Measurements from ENCODE around the gene ESYT1. TPM values are rescaled to one million over a fixed set of nuclear protein-coding genes. Genes with fewer than 3 reads are reported as not detected.
A peak's percentile ranks its signal among the peaks of the same experiment; 100 is the strongest.

ESYT1 gene, protein sequence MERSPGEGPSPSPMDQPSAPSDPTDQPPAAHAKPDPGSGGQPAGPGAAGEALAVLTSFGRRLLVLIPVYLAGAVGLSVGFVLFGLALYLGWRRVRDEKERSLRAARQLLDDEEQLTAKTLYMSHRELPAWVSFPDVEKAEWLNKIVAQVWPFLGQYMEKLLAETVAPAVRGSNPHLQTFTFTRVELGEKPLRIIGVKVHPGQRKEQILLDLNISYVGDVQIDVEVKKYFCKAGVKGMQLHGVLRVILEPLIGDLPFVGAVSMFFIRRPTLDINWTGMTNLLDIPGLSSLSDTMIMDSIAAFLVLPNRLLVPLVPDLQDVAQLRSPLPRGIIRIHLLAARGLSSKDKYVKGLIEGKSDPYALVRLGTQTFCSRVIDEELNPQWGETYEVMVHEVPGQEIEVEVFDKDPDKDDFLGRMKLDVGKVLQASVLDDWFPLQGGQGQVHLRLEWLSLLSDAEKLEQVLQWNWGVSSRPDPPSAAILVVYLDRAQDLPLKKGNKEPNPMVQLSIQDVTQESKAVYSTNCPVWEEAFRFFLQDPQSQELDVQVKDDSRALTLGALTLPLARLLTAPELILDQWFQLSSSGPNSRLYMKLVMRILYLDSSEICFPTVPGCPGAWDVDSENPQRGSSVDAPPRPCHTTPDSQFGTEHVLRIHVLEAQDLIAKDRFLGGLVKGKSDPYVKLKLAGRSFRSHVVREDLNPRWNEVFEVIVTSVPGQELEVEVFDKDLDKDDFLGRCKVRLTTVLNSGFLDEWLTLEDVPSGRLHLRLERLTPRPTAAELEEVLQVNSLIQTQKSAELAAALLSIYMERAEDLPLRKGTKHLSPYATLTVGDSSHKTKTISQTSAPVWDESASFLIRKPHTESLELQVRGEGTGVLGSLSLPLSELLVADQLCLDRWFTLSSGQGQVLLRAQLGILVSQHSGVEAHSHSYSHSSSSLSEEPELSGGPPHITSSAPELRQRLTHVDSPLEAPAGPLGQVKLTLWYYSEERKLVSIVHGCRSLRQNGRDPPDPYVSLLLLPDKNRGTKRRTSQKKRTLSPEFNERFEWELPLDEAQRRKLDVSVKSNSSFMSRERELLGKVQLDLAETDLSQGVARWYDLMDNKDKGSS
- total RNA-seq, result 100 to 1,000 TPM in 1 of 5 donors, 10 to 100 TPM in 4; 23.3 to 142 (median 63.7) TPM
- polyA plus RNA-seq, result 10 to 100 TPM in 2 of 3 donors, 1 to 10 TPM in 1; 8.6 to 32.8 (median 13.8) TPM
- long read RNA-seq, donor 1, transcript ESYT1-206 (2 exons, 716 nt), result major isoform, 7 of 7 reads
- long read RNA-seq, donor 1, partial matches to known transcripts, result 0 of 7 reads
- long read RNA-seq, donor 1, other reads (novel, unspliced or antisense), result 0 of 7 reads
- long read RNA-seq, donor 2, full-length matches to known transcripts, result 12 of 28 reads
- long read RNA-seq, donor 2, partial matches to known transcripts, result 16 of 28 reads
- long read RNA-seq, donor 2, other reads (novel, unspliced or antisense), result 0 of 28 reads
- long read RNA-seq, donor 3, full-length matches to known transcripts, result 3 of 3 reads
- long read RNA-seq, donor 3, partial matches to known transcripts, result 0 of 3 reads
- long read RNA-seq, donor 3, other reads (novel, unspliced or antisense), result 0 of 3 reads
- long read RNA-seq, donor 4, partial matches to known transcripts, result 0 of 1 reads
- long read RNA-seq, donor 4, other reads (novel, unspliced or antisense), result 0 of 1 reads
- long read RNA-seq, donor 5, full-length matches to known transcripts, result 2 of 2 reads
- long read RNA-seq, donor 5, partial matches to known transcripts, result 0 of 2 reads
- long read RNA-seq, donor 5, other reads (novel, unspliced or antisense), result 0 of 2 reads
- long read RNA-seq, donor 6, full-length matches to known transcripts, result 30 of 30 reads
- long read RNA-seq, donor 6, partial matches to known transcripts, result 0 of 30 reads
- long read RNA-seq, donor 6, other reads (novel, unspliced or antisense), result 0 of 30 reads
- long read RNA-seq, donor 7, full-length matches to known transcripts, result 5 of 5 reads
- long read RNA-seq, donor 7, partial matches to known transcripts, result 0 of 5 reads
- long read RNA-seq, donor 7, other reads (novel, unspliced or antisense), result 0 of 5 reads
- long read RNA-seq, donor 8, full-length matches to known transcripts, result 8 of 8 reads
- long read RNA-seq, donor 8, partial matches to known transcripts, result 0 of 8 reads
- long read RNA-seq, donor 8, other reads (novel, unspliced or antisense), result 0 of 8 reads
- long read RNA-seq, donor 9, full-length matches to known transcripts, result 6 of 37 reads
- long read RNA-seq, donor 9, partial matches to known transcripts, result 31 of 37 reads
- long read RNA-seq, donor 9, other reads (novel, unspliced or antisense), result 0 of 37 reads
- long read RNA-seq, donor 10, full-length matches to known transcripts, result 1 of 6 reads
- long read RNA-seq, donor 10, partial matches to known transcripts, result 5 of 6 reads
- long read RNA-seq, donor 10, other reads (novel, unspliced or antisense), result 0 of 6 reads

DNA sequence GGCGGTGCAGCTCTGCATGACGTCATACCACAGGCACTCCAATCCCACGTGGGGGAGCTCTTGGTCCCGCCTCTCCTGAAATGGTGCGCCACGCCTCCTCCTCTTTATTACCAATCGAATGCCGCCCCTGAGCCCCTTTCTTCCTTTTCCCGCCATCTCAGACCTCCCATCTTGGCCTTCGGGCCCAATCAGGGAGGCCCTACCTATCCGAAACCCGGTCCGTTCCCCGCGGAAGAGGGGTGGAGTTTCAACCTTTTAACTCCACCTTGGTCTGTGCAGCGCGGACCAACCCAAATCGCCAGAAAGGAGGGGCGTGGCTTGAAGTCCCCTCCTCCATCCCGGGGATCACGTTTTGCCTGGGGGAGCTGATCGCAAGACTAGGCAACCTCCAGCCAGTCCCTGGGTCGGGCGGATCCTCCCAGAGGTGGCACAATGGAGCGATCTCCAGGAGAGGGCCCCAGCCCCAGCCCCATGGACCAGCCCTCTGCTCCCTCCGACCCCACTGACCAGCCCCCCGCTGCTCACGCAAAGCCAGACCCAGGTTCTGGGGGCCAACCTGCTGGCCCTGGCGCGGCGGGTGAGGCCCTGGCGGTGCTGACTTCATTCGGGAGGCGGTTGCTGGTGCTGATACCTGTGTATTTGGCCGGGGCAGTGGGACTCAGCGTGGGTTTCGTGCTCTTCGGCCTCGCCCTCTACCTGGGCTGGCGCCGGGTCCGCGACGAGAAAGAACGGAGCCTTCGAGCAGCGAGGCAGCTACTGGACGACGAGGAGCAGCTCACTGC, at the start of gene ESYT1:
TSS of gene ESYT1 (plus strand) at position 380 of the 782 bp plus-strand sequence. CDS start at position 433, 53 bp downstream.
- peak; percentile 99 to 100 for DNase-seq
- Histone ChIP-seq H3K9me3 (no peaks in the 10 kb centered on the region), H3K36me3 (peaks cover 25 to 33% (median 29%) of the 10 kb centered on the region in 4 donors), H3K4me1 (peaks cover 28 to 62% (median 52%) of the 10 kb centered on the region in 4 donors), H3K4me3 (peak within 1 kb of the TSS; percentile 67 to 93 (median 77)), H3K27me3 (no peaks in the 10 kb centered on the region), H3K27ac (peak within 1 kb of the TSS; percentile 85 to 97 (median 93))
- TF ChIP-seq POLR2A (IDR thresholded peaks at IDR 0.05), result peak in 2 of 4 donors; percentile 49 to 81
- TF ChIP-seq POLR2AphosphoS5 (IDR thresholded peaks at IDR 0.05), result peak; percentile 96 to 98 (median 98)
- TF ChIP-seq, protein P1, sequence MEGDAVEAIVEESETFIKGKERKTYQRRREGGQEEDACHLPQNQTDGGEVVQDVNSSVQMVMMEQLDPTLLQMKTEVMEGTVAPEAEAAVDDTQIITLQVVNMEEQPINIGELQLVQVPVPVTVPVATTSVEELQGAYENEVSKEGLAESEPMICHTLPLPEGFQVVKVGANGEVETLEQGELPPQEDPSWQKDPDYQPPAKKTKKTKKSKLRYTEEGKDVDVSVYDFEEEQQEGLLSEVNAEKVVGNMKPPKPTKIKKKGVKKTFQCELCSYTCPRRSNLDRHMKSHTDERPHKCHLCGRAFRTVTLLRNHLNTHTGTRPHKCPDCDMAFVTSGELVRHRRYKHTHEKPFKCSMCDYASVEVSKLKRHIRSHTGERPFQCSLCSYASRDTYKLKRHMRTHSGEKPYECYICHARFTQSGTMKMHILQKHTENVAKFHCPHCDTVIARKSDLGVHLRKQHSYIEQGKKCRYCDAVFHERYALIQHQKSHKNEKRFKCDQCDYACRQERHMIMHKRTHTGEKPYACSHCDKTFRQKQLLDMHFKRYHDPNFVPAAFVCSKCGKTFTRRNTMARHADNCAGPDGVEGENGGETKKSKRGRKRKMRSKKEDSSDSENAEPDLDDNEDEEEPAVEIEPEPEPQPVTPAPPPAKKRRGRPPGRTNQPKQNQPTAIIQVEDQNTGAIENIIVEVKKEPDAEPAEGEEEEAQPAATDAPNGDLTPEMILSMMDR (IDR thresholded peaks at IDR 0.05), result no peak
- intact Hi-C loops (cut with DNase I; ENCODE audit: low total_unique reads), result no loop called here
- 0 to 1% (median 0%) methylated on average over 35 to 49 of the region's 49 CpGs for WGBS, 5 donors

DNA sequence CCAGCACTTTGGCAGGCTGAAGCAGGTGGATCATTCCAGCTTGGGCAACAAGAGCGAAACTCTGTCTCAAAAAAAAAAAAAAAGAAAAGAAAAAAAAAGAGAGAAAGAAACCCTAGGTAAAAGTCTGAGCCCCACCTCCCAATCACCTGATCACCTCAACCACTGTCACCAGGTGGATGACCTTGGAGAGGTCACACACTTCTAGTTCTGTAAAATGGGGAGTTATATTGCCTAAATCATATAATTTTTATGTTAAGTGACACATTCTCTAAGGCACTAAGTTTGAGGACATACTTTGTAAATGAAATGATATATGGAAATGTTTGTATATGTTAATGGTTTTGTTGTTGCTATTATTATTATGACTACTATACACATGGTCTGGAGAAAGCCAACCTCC, 49.6 kb upstream of the ESYT1 start:
- TF ChIP-seq EP300 (IDR thresholded peaks at IDR 0.05) (no peak), POLR2A (IDR thresholded peaks at IDR 0.05) (no peak), POLR2AphosphoS5 (IDR thresholded peaks at IDR 0.05) (no peak)
- TF ChIP-seq, protein P1 (IDR thresholded peaks at IDR 0.05), result no peak
- no peaks in the 10 kb centered on the region for H3K9me3 ChIP-seq
- intact Hi-C loops (cut with DNase I; ENCODE audit: low total_unique reads), result no loop called here
- peaks cover 0 to 15% (median 6%) of the 10 kb centered on the region in 3 donors for H3K27me3 ChIP-seq
- DNase-seq, result no peak
- WGBS, 5 donors, result 94 to 100% (median 100%) methylated on average over 1 of the region's 1 CpG
- H3K36me3 ChIP-seq, result peaks cover 0 to under 1% (median 0%) of the 10 kb centered on the region in 4 donors
- H3K27ac ChIP-seq, result peak overlapping the region; percentile 92 to 98 (median 93)
- H3K4me3 ChIP-seq, result peak overlapping the region in 1 of 4 donors; percentile 73
- peaks cover 13 to 34% (median 29%) of the 10 kb centered on the region in 4 donors for H3K4me1 ChIP-seq
